K562 (cell line): ENCODE measurements around the gene CCDC88A. TPM values are rescaled to one million over a fixed set of nuclear protein-coding genes. Genes with fewer than 3 reads are reported as not detected.

Experiments
- polyA plus RNA-seq, 8 experiments: library from polyadenylated mRNA; depleted of rRNA in 4 of 8; stranded (reverse) in 5 of 8; unstranded in 3 of 8; fragments of >200 nt; fragmentation: Nextera tagmentation in 2 of 8; fragmentation: Illumina TruSeq in 1 of 8; extraction: Ambion mirVana in 2 of 8; extraction: Trizol in 1 of 8; gene quantifications; 2 replicates each; pipeline versions ENCODE4 v1.2.1 to v1.2.3, GENCODE V29; 2011 to 2014; ENCODE audit warnings: inconsistent platforms in 1 of 8, missing spikeins in 1 of 8
- small RNA-seq: library from RNA; depleted of rRNA; stranded (forward); fragments of <200 nt; gene quantifications from one replicate; pipeline ENCODE3, GENCODE V24; 2014
- total RNA-seq, 7 experiments: library from RNA; depleted of rRNA in 6 of 7; stranded (reverse); fragments of >200 nt in 6 of 7; fragmentation: Illumina TruSeq in 2 of 7; extraction: Trizol in 2 of 7; gene quantifications; 2 replicates each; pipeline versions ENCODE4 v1.2.1 to v1.2.3, GENCODE V29; 2011 to 2021; ENCODE audit warnings: low replicate concordance in 1 of 7

The CCDC88A gene
- total and polyA plus RNA-seq, 9 of the 15 experiments (the other 6 are each of a cell fraction or from before 2014, with no cell fraction given) = 29.3 to 102 (median 55.6) TPM

Small RNAs within 50 kb of the gene (small RNA-seq; reads per million reads assigned to genes)
- gene RF00019 = not detected
- gene RNU6-221P = not detected
- gene RNU6-775P = not detected

Other genes starting within 250 kb of the CCDC88A start
- 6.5 and 8.5 TPM in 2 replicates for gene CLHC1, start 187.6 kb downstream of the CCDC88A start, total RNA-seq (2014; rRNA removed)
- 14.3 and 14.5 TPM in 2 replicates for gene CLHC1, start 187.6 kb downstream of the CCDC88A start, total RNA-seq (2014; rRNA removed; fragmentation: Illumina TruSeq; extraction: Trizol)
- gene CLHC1, start 187.6 kb downstream of the CCDC88A start, total RNA-seq (2015; rRNA removed; fragmentation: Illumina TruSeq; extraction: Trizol) = 9.0 and 11.0 TPM in 2 replicates
- 6.1 and 8.6 TPM in 2 replicates for gene CLHC1, start 187.6 kb downstream of the CCDC88A start, total RNA-seq (2021)
- gene CLHC1, start 187.6 kb downstream of the CCDC88A start, polyA plus RNA-seq (2011; rRNA removed) = 11.7 and 13.3 TPM in 2 replicates
- 5.1 and 5.9 TPM in 2 replicates for gene CLHC1, start 187.6 kb downstream of the CCDC88A start, polyA plus RNA-seq (2014; fragmentation: Illumina TruSeq; extraction: Trizol)
- 1 to 10 TPM; 3.7 to 4.6 TPM for gene CLHC1, start 187.6 kb downstream of the CCDC88A start, polyA plus RNA-seq (2014; fragmentation: Nextera tagmentation; extraction: Ambion mirVana)
- gene CLHC1, start 187.6 kb downstream of the CCDC88A start, polyA plus RNA-seq (2014; rRNA removed) = 10.4 and 12.9 TPM in 2 replicates
- gene RPS27A, start 187.2 kb downstream of the CCDC88A start, total RNA-seq (2014; rRNA removed) = 1,654 and 1,685 TPM in 2 replicates
- gene RPS27A, start 187.2 kb downstream of the CCDC88A start, total RNA-seq (2014; rRNA removed; fragmentation: Illumina TruSeq; extraction: Trizol) = 3,037 and 3,271 TPM in 2 replicates
- 2,063 and 2,242 TPM in 2 replicates for gene RPS27A, start 187.2 kb downstream of the CCDC88A start, total RNA-seq (2015; rRNA removed; fragmentation: Illumina TruSeq; extraction: Trizol)
- gene RPS27A, start 187.2 kb downstream of the CCDC88A start, total RNA-seq (2021) = 1,392 and 1,538 TPM in 2 replicates
- 3,088 and 3,282 TPM in 2 replicates for gene RPS27A, start 187.2 kb downstream of the CCDC88A start, polyA plus RNA-seq (2011; rRNA removed)
- gene RPS27A, start 187.2 kb downstream of the CCDC88A start, polyA plus RNA-seq (2014; fragmentation: Illumina TruSeq; extraction: Trizol) = 1,383 and 1,726 TPM in 2 replicates
- gene RPS27A, start 187.2 kb downstream of the CCDC88A start, polyA plus RNA-seq (2014; fragmentation: Nextera tagmentation; extraction: Ambion mirVana) = 1,000 to 10,000 TPM; 2,423 to 2,945 TPM
- 2,195 and 2,258 TPM in 2 replicates for gene RPS27A, start 187.2 kb downstream of the CCDC88A start, polyA plus RNA-seq (2014; rRNA removed)
- gene MTIF2, start 150.6 kb downstream of the CCDC88A start, total RNA-seq (2014; rRNA removed) = 85.1 and 105 TPM in 2 replicates
- 141 and 163 TPM in 2 replicates for gene MTIF2, start 150.6 kb downstream of the CCDC88A start, total RNA-seq (2014; rRNA removed; fragmentation: Illumina TruSeq; extraction: Trizol)
- 133 and 143 TPM in 2 replicates for gene MTIF2, start 150.6 kb downstream of the CCDC88A start, total RNA-seq (2015; rRNA removed; fragmentation: Illumina TruSeq; extraction: Trizol)
- gene MTIF2, start 150.6 kb downstream of the CCDC88A start, total RNA-seq (2021) = 81.1 and 84.5 TPM in 2 replicates
- gene MTIF2, start 150.6 kb downstream of the CCDC88A start, polyA plus RNA-seq (2011; rRNA removed) = 71.9 and 77.3 TPM in 2 replicates
- 104 and 115 TPM in 2 replicates for gene MTIF2, start 150.6 kb downstream of the CCDC88A start, polyA plus RNA-seq (2014; fragmentation: Illumina TruSeq; extraction: Trizol)
- 100 to 1,000 TPM in 1 of 2 experiments, 10 to 100 TPM in 1; 58.7 to 106 TPM for gene MTIF2, start 150.6 kb downstream of the CCDC88A start, polyA plus RNA-seq (2014; fragmentation: Nextera tagmentation; extraction: Ambion mirVana)
- 83.3 and 88.5 TPM in 2 replicates for gene MTIF2, start 150.6 kb downstream of the CCDC88A start, polyA plus RNA-seq (2014; rRNA removed)
- 17.4 and 17.7 TPM in 2 replicates for gene CFAP36, start 99.9 kb upstream of the CCDC88A start, total RNA-seq (2014; rRNA removed)
- gene CFAP36, start 99.9 kb upstream of the CCDC88A start, total RNA-seq (2014; rRNA removed; fragmentation: Illumina TruSeq; extraction: Trizol) = 30.8 and 42.9 TPM in 2 replicates
- gene CFAP36, start 99.9 kb upstream of the CCDC88A start, total RNA-seq (2015; rRNA removed; fragmentation: Illumina TruSeq; extraction: Trizol) = 27.4 and 35.2 TPM in 2 replicates
- gene CFAP36, start 99.9 kb upstream of the CCDC88A start, total RNA-seq (2021) = 23.1 and 23.5 TPM in 2 replicates
- 36.8 and 45.9 TPM in 2 replicates for gene CFAP36, start 99.9 kb upstream of the CCDC88A start, polyA plus RNA-seq (2011; rRNA removed)
- gene CFAP36, start 99.9 kb upstream of the CCDC88A start, polyA plus RNA-seq (2014; fragmentation: Illumina TruSeq; extraction: Trizol) = 27.6 and 35.8 TPM in 2 replicates
- gene CFAP36, start 99.9 kb upstream of the CCDC88A start, polyA plus RNA-seq (2014; fragmentation: Nextera tagmentation; extraction: Ambion mirVana) = 10 to 100 TPM; 13.2 to 19.5 TPM
- gene CFAP36, start 99.9 kb upstream of the CCDC88A start, polyA plus RNA-seq (2014; rRNA removed) = 30.2 and 31.3 TPM in 2 replicates
- gene PPP4R3B, start 197.8 kb upstream of the CCDC88A start, total RNA-seq (2014; rRNA removed) = 35.3 and 43.5 TPM in 2 replicates
- gene PPP4R3B, start 197.8 kb upstream of the CCDC88A start, total RNA-seq (2014; rRNA removed; fragmentation: Illumina TruSeq; extraction: Trizol) = 51.6 and 57.3 TPM in 2 replicates
- gene PPP4R3B, start 197.8 kb upstream of the CCDC88A start, total RNA-seq (2015; rRNA removed; fragmentation: Illumina TruSeq; extraction: Trizol) = 50.3 and 59.2 TPM in 2 replicates
- gene PPP4R3B, start 197.8 kb upstream of the CCDC88A start, total RNA-seq (2021) = 43.6 and 50.1 TPM in 2 replicates
- gene PPP4R3B, start 197.8 kb upstream of the CCDC88A start, polyA plus RNA-seq (2011; rRNA removed) = 31.1 and 41.9 TPM in 2 replicates
- 45.0 and 48.2 TPM in 2 replicates for gene PPP4R3B, start 197.8 kb upstream of the CCDC88A start, polyA plus RNA-seq (2014; fragmentation: Illumina TruSeq; extraction: Trizol)
- 10 to 100 TPM; 13.2 to 15.7 TPM for gene PPP4R3B, start 197.8 kb upstream of the CCDC88A start, polyA plus RNA-seq (2014; fragmentation: Nextera tagmentation; extraction: Ambion mirVana)
- 35.2 and 35.6 TPM in 2 replicates for gene PPP4R3B, start 197.8 kb upstream of the CCDC88A start, polyA plus RNA-seq (2014; rRNA removed)